Duodenal mucosa (tissue), 2 donors: Measurements from ENCODE around the gene OPN1MW3.

Experiments used
- H3K27ac ChIP-seq: one replicate; pipeline ENCODE4 v1.7.0; 2013; ENCODE audit warnings: low read depth, low read length
- H3K27me3 ChIP-seq, 2 donors: one replicate each; pipeline ENCODE4 v1.7.0; 2013; ENCODE audit warnings: low read length in 2 of 2, control low read depth in 1 of 2; ENCODE audit not compliant: insufficient read depth in 2 of 2, control insufficient read depth in 1 of 2
- H3K36me3 ChIP-seq, 2 donors: one replicate each; pipeline ENCODE4 v1.7.0; 2013; ENCODE audit warnings: low read length in 2 of 2, control low read depth in 1 of 2; ENCODE audit not compliant: insufficient read depth in 2 of 2, control insufficient read depth in 1 of 2
- H3K4me1 ChIP-seq, 2 donors: one replicate each; pipeline ENCODE4 v1.7.0; 2013; ENCODE audit warnings: low read length in 2 of 2, control low read depth in 1 of 2; ENCODE audit not compliant: insufficient read depth in 2 of 2, control insufficient read depth in 1 of 2
- H3K4me3 ChIP-seq, 2 donors: one replicate each; pipeline ENCODE4 v1.7.0; 2013; ENCODE audit warnings: low read length in 2 of 2, low read depth in 1 of 2
- H3K9ac ChIP-seq, 2 donors: one replicate each; pipeline ENCODE4 v1.7.0; 2013; ENCODE audit warnings: low read length in 2 of 2, low read depth in 1 of 2
- H3K9me3 ChIP-seq, 2 donors: one replicate each; pipeline ENCODE4 v1.7.0; 2013; ENCODE audit warnings: low read length in 2 of 2, control low read depth in 1 of 2; ENCODE audit not compliant: control insufficient read depth in 1 of 2

Gene OPN1MW3

GRCh38 chrX:154309041-154309775 is 51.8 kb downstream of the OPN1MW3 start:
- Histone ChIP-seq H3K9ac (no peak overlapping the region), H3K9me3 (no peaks in the 10 kb centered on the region), H3K4me3 (no peak overlapping the region), H3K4me1 (no peaks in the 10 kb centered on the region), H3K27me3 (no peaks in the 10 kb centered on the region), H3K36me3 (no peaks in the 10 kb centered on the region), H3K27ac (no peak overlapping the region)

GRCh38 chrX:154310616-154311536 is 53.5 kb downstream of the OPN1MW3 start:
- no peaks in the 10 kb centered on the region for H3K9me3 ChIP-seq
- no peaks in the 10 kb centered on the region for H3K4me1 ChIP-seq
- H3K36me3 ChIP-seq, result no peaks in the 10 kb centered on the region
- no peak overlapping the region for H3K4me3 ChIP-seq
- H3K27me3 ChIP-seq, result no peaks in the 10 kb centered on the region
- H3K9ac ChIP-seq, result no peak overlapping the region
- no peak overlapping the region for H3K27ac ChIP-seq

GRCh38 chrX:154312116-154312515 is 54.7 kb downstream of the OPN1MW3 start:
- no peaks in the 10 kb centered on the region for H3K27me3 ChIP-seq
- no peaks in the 10 kb centered on the region for H3K9me3 ChIP-seq

GRCh38 chrX:154313147-154313546 is 55.8 kb downstream of the OPN1MW3 start:
- Histone ChIP-seq H3K27ac (no peak overlapping the region), H3K4me1 (no peaks in the 10 kb centered on the region), H3K4me3 (no peak overlapping the region), H3K9me3 (no peaks in the 10 kb centered on the region), H3K9ac (no peak overlapping the region), H3K36me3 (no peaks in the 10 kb centered on the region), H3K27me3 (no peaks in the 10 kb centered on the region)

More at GRCh38 chrX:154312116-154312515, 54.7 kb downstream of the OPN1MW3 start:
- Histone ChIP-seq H3K9ac (no peak overlapping the region), H3K4me1 (no peaks in the 10 kb centered on the region), H3K27ac (no peak overlapping the region), H3K4me3 (no peak overlapping the region), H3K36me3 (no peaks in the 10 kb centered on the region)

GRCh38 chrX:154315416-154315815 is 58.0 kb downstream of the OPN1MW3 start:
- no peak overlapping the region for H3K4me3 ChIP-seq
- H3K9me3 ChIP-seq, result no peaks in the 10 kb centered on the region
- no peaks in the 10 kb centered on the region for H3K27me3 ChIP-seq
- H3K36me3 ChIP-seq, result no peaks in the 10 kb centered on the region
- H3K27ac ChIP-seq, result no peak overlapping the region
- no peaks in the 10 kb centered on the region for H3K4me1 ChIP-seq
- no peak overlapping the region for H3K9ac ChIP-seq

GRCh38 chrX:154317391-154317995 is 60.1 kb downstream of the OPN1MW3 start:
- no peaks in the 10 kb centered on the region for H3K4me1 ChIP-seq
- no peak overlapping the region for H3K4me3 ChIP-seq
- H3K36me3 ChIP-seq, result no peaks in the 10 kb centered on the region
- no peaks in the 10 kb centered on the region for H3K9me3 ChIP-seq
- H3K27ac ChIP-seq, result no peak overlapping the region
- H3K27me3 ChIP-seq, result no peaks in the 10 kb centered on the region
- H3K9ac ChIP-seq, result no peak overlapping the region

- Histone ChIP-seq H3K36me3 (no peaks in the 10 kb centered on the region), H3K9ac (no peak overlapping the region), H3K9me3 (no peaks in the 10 kb centered on the region), H3K4me3 (no peak overlapping the region), H3K4me1 (no peaks in the 10 kb centered on the region), H3K27ac (no peak overlapping the region), H3K27me3 (no peaks in the 10 kb centered on the region)
Observed at GRCh38 chrX:154320406-154320805, 63.0 kb downstream of the OPN1MW3 start.
